Right lobe of liver (tissue), 4 donors: Measurements from ENCODE around the gene ARHGAP42.

Experiments
- CTCF ChIP-seq, 4 donors: fragments of 200-600 bp in 3 of 4; fragments of 450-650 bp in 1 of 4; IDR thresholded peaks; one replicate each; pipeline versions ENCODE4 v1.5.1 to v1.8.0; 2016 to 2022; ENCODE audit warnings: antibody characterized with exemption in 4 of 4, mild to moderate bottlenecking in 2 of 4
- POLR2A ChIP-seq: fragments of 450-650 bp; IDR thresholded peaks from one replicate; pipeline ENCODE4 v1.6.1; 2017; ENCODE audit warnings: antibody characterized with exemption, mild to moderate bottlenecking
- donor health status: DM: no; HTN: no; CAD: no.
- donor health status: DM: no; HTN: no; CAD: no.
- donor health status: DM: no; HTN: yes; CAD: no.

GRCh38 chr11:100719809-100720221, 32.7 kb downstream of the ARHGAP42 start:
- TF ChIP-seq POLR2A (no peak), CTCF (IDR thresholded peaks at IDR 0.05) (no peak)
